Iris pigment epithelial cell (primary cell): ENCODE data around the gene RRH.
"Not testable (repeated sequence)": the region's sequence is repeated elsewhere in the genome, so short reads cannot be mapped to it uniquely, and the experiment has no call there.

Experiments
- DNase-seq: peaks from one replicate; pipeline ENCODE4 v3.0.0-alpha.2; 2011; ENCODE audit warnings: low read depth

The RRH gene

GRCh38 chr4:109846395-109847098, 18.8 kb downstream of the RRH start:
- no peak for DNase-seq

GRCh38 chr4:109847896-109848442, 20.2 kb downstream of the RRH start, which contains the start of gene LRIT3:
TSS of gene LRIT3 (plus strand) at chr4:109848107. CDS start at chr4:109848202, 95 bp downstream.
- DNase-seq, result no peak

- no peak for DNase-seq
Observed at GRCh38 chr4:109848501-109848900, 20.7 kb downstream of the RRH start.

GRCh38 chr4:109850601-109851000, 22.8 kb downstream of the RRH start:
- no peak for DNase-seq

- not testable (repeated sequence) for DNase-seq
Observed at GRCh38 chr4:109859426-109860300, 31.9 kb downstream of the RRH start.

GRCh38 chr4:109861271-109861670, 33.5 kb downstream of the RRH start:
- DNase-seq, result no peak

GRCh38 chr4:109861916-109862511, 34.2 kb downstream of the RRH start:
- no peak for DNase-seq

- DNase-seq, result no peak
Observed at GRCh38 chr4:109864134-109864533, 36.4 kb downstream of the RRH start.

GRCh38 chr4:109870061-109870460, 42.3 kb downstream of the RRH start:
- no peak for DNase-seq

- no peak for DNase-seq
Observed at GRCh38 chr4:109872065-109872464, 44.3 kb downstream of the RRH start.

GRCh38 chr4:109872950-109873656, 45.3 kb downstream of the RRH start:
- no peak for DNase-seq

- DNase-seq, result no peak
Observed at GRCh38 chr4:109873791-109874514, 46.2 kb downstream of the RRH start.

GRCh38 chr4:109875106-109875505, 47.3 kb downstream of the RRH start:
- no peak for DNase-seq

GRCh38 chr4:109875553-109875952, 47.8 kb downstream of the RRH start:
- not testable (repeated sequence) for DNase-seq

GRCh38 chr4:109876634-109877265, 49.0 kb downstream of the RRH start:
- DNase-seq, result no peak

- no peak for DNase-seq
Observed at GRCh38 chr4:109877400-109877799, 49.6 kb downstream of the RRH start.

GRCh38 chr4:109878355-109878754, 50.6 kb downstream of the RRH start:
- DNase-seq, result no peak

GRCh38 chr4:109879081-109879480, 51.3 kb downstream of the RRH start:
- no peak for DNase-seq

GRCh38 chr4:109879636-109880314, 52.0 kb downstream of the RRH start:
- no peak for DNase-seq

- DNase-seq, result no peak
Observed at GRCh38 chr4:109886303-109886702, 58.5 kb downstream of the RRH start.
